Tibial artery (tissue), 4 donors: Measurements from ENCODE around the gene SMAD3.

Experiments
- DNase-seq, 2 donors: peaks; one replicate each; pipeline ENCODE4 v3.0.0-alpha.2; 2019
- H3K27ac ChIP-seq, 2 donors: fragments of 200-600 bp; sonication (generic) in 1 of 2; 1 replicate in 1 of 2; 2 replicates in 1 of 2; pipeline ENCODE4 v1.5.1; 2018 to 2019; ENCODE audit warnings: mild to moderate bottlenecking in 1 of 2
- H3K27me3 ChIP-seq, 2 donors: fragments of 200-600 bp; sonication (generic) in 1 of 2; one replicate each; pipeline versions ENCODE4 v1.5.1 to v1.6.0; 2016 to 2019
- H3K36me3 ChIP-seq, 3 donors: fragments of 200-600 bp; sonication (generic) in 2 of 3; one replicate each; pipeline ENCODE4 v1.5.1; 2016 to 2019; ENCODE audit warnings: mild to moderate bottlenecking in 2 of 3
- H3K4me1 ChIP-seq, 4 donors: fragments of 200-600 bp; sonication (generic) in 2 of 4; 1 replicate in 3 of 4; 2 replicates in 1 of 4; pipeline ENCODE4 v1.5.1; 2016 to 2019
- H3K4me3 ChIP-seq, 2 donors: fragments of 200-600 bp; sonication (generic) in 1 of 2; 1 replicate in 1 of 2; 2 replicates in 1 of 2; pipeline ENCODE4 v1.5.1; 2018 to 2019; ENCODE audit warnings: mild to moderate bottlenecking in 2 of 2
- H3K9me3 ChIP-seq, 3 donors: fragments of 200-600 bp; sonication (generic) in 1 of 3; one replicate each; pipeline ENCODE4 v1.5.1; 2016 to 2019
- intact Hi-C: fragments of 100-400 bp; cut with DNase I; formaldehyde crosslinking; loops from one replicate; pipeline ENCODE4 v1.15.0; 2023; ENCODE audit warnings: low total_unique reads
- TF ChIP-seq, protein P1 (sequence below), 2 experiments: fragments of 200-600 bp in 1 of 2; fragments of 450-650 bp in 1 of 2; IDR thresholded peaks; one replicate each; pipeline ENCODE4 v1.5.1; 2017 to 2019; ENCODE audit warnings: antibody characterized with exemption in 2 of 2, mild to moderate bottlenecking in 1 of 2, moderate library complexity in 1 of 2

Gene SMAD3

DNA sequence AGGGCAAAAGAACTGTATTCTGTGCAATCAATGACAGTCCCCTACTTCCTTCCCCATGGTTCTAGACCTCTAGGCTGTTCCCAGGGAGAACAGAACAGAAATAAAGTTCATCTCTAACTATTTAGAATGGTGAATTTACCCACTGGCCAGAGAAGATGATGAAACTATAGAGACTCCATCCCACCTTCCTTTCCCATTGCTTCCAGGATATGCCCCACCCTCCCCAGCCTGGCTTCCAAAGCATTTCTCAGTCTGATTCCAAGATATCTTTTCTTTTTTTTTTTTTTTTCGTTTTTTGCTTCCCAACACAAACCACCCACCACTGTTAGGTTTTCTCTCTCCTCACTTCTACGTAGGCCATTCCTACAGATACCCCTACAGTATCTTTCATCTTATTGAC is 25.1 kb upstream of the SMAD3 start:
- intact Hi-C loops: no loop called here
- no peaks in the 10 kb centered on the region for H3K27me3 ChIP-seq
- DNase-seq: no peak

DNA sequence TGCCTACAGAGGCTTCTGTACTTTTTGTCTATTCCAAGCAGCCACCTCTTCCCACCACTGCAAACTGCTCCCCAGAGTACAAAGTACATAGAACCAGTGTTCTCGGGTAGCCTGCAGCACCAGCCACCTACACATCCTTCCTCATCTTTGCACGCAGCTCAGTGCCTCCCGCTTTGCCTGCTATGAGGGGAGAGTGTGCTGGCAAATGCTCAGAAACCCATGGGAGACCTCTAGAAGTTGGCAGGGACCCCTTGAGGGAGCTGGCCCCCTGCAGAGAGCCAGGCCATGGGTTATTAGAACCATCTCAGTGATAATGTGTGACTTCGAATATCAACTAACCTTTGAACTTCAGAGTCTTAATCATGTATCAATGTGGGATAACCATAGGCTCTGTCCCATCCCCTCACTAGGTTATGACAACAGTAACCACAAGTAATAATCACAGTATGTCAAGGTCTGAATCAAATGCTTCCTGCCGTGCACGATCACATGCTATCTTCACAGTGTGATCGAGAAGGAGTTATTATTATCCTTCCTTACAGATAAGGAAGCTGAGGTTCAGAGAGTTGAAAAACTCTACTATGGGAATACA is 22.8 kb upstream of the SMAD3 start:
- DNase-seq: peak in 1 of 2 donors; percentile 44
- no peak overlapping the region for H3K27ac ChIP-seq

More for the DNA sequence above, 25.1 kb upstream of the SMAD3 start:
- H3K9me3 ChIP-seq: no peaks in the 10 kb centered on the region
- no peak overlapping the region for H3K27ac ChIP-seq
- peaks cover 0 to 24% (median 13%) of the 10 kb centered on the region in 4 donors for H3K4me1 ChIP-seq
- TF ChIP-seq, protein P1, sequence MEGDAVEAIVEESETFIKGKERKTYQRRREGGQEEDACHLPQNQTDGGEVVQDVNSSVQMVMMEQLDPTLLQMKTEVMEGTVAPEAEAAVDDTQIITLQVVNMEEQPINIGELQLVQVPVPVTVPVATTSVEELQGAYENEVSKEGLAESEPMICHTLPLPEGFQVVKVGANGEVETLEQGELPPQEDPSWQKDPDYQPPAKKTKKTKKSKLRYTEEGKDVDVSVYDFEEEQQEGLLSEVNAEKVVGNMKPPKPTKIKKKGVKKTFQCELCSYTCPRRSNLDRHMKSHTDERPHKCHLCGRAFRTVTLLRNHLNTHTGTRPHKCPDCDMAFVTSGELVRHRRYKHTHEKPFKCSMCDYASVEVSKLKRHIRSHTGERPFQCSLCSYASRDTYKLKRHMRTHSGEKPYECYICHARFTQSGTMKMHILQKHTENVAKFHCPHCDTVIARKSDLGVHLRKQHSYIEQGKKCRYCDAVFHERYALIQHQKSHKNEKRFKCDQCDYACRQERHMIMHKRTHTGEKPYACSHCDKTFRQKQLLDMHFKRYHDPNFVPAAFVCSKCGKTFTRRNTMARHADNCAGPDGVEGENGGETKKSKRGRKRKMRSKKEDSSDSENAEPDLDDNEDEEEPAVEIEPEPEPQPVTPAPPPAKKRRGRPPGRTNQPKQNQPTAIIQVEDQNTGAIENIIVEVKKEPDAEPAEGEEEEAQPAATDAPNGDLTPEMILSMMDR (IDR thresholded peaks at IDR 0.05): no peak
- H3K4me3 ChIP-seq: no peak overlapping the region
- no peaks in the 10 kb centered on the region for H3K36me3 ChIP-seq

DNA sequence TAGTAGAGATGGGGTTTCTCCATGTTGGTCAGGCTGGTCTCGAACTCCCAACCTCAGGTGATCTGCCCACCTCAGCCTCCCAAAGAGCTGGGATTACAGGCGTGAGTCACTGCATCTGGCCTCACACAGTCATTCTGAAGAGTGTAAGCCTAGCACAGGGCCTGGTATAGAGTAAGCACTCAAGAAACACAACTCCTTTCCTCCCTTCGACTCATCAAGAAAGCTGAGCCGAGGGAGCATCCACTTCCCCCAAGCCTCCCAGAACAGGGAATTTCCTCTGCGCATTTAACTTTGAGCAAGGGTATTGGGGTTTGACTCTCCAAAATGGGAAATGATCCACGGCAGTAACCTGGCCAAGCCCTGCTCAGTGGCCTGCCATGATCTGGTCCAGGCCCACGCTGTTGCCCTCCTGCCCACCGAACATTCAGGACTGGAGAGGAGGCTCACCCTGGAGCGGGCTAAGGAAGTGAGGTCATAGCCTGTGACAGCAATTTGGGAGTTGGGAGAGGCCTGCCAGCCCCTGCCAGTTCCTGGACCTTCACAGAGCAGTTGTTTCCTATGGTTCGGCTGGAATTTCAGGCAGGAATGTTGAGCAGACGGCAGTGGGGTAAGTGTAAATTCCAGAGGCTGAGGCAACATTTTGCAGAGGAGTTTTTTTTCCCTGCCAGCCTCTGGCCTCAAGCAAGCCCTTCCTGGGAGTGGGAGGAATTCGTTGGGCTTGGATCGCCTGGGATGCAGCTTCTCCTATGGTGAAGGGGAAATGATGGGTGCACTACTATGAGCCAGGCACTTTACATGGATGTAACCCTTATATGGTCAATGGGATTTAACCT is 21.2 kb upstream of the SMAD3 start:
- Histone ChIP-seq H3K27ac (peak overlapping the region; percentile 45 to 64), H3K27me3 (no peaks in the 10 kb centered on the region)

More for the DNA sequence above, 22.8 kb upstream of the SMAD3 start:
- Histone ChIP-seq H3K4me3 (no peak overlapping the region), H3K36me3 (no peaks in the 10 kb centered on the region), H3K27me3 (no peaks in the 10 kb centered on the region), H3K4me1 (peaks cover 0 to 31% (median 14%) of the 10 kb centered on the region in 4 donors), H3K9me3 (no peaks in the 10 kb centered on the region)
- TF ChIP-seq, protein P1 (IDR thresholded peaks at IDR 0.05): no peak
- intact Hi-C loops: no loop called here

DNA sequence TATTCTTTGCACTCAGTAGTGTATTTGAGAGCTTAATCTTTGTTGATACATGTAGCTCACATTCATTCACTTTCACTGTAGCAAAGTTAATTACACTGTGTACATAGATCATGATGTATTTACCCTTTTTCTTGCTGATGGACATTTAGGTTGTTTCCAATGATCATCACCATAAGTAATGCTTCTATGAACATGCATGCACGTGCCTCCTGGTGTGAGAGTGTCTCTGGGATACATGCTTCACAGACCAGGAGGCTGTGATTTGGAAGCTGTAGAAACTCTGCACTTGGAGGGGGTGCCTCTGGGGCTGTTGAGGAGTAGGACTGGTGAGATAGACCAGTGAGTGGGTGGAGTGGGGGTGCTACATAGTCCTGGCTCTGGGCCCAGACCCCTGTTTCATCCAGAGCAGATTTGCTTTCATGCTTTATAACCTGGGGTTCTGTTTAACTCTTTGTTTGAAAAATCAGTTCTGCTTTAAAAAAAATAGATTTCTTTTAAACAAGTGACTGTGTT is 18.2 kb upstream of the SMAD3 start:
- Histone ChIP-seq H3K36me3 (no peaks in the 10 kb centered on the region), H3K27ac (peak overlapping the region; percentile 85 to 86), H3K9me3 (no peaks in the 10 kb centered on the region), H3K4me1 (peaks cover 11 to 72% (median 50%) of the 10 kb centered on the region in 4 donors), H3K27me3 (no peaks in the 10 kb centered on the region), H3K4me3 (no peak overlapping the region)
- intact Hi-C loops: no loop called here
- peak in 1 of 2 donors; percentile 54 for DNase-seq
- TF ChIP-seq, protein P1 (IDR thresholded peaks at IDR 0.05): no peak

More for the DNA sequence above, 21.2 kb upstream of the SMAD3 start:
- peak; percentile 21 to 70 for DNase-seq
- TF ChIP-seq, protein P1 (IDR thresholded peaks at IDR 0.05): no peak
- H3K4me3 ChIP-seq: no peak overlapping the region
- H3K4me1 ChIP-seq: peaks cover 2 to 46% (median 28%) of the 10 kb centered on the region in 4 donors
- H3K9me3 ChIP-seq: no peaks in the 10 kb centered on the region
- H3K36me3 ChIP-seq: no peaks in the 10 kb centered on the region
- intact Hi-C loops: no loop called here

DNA sequence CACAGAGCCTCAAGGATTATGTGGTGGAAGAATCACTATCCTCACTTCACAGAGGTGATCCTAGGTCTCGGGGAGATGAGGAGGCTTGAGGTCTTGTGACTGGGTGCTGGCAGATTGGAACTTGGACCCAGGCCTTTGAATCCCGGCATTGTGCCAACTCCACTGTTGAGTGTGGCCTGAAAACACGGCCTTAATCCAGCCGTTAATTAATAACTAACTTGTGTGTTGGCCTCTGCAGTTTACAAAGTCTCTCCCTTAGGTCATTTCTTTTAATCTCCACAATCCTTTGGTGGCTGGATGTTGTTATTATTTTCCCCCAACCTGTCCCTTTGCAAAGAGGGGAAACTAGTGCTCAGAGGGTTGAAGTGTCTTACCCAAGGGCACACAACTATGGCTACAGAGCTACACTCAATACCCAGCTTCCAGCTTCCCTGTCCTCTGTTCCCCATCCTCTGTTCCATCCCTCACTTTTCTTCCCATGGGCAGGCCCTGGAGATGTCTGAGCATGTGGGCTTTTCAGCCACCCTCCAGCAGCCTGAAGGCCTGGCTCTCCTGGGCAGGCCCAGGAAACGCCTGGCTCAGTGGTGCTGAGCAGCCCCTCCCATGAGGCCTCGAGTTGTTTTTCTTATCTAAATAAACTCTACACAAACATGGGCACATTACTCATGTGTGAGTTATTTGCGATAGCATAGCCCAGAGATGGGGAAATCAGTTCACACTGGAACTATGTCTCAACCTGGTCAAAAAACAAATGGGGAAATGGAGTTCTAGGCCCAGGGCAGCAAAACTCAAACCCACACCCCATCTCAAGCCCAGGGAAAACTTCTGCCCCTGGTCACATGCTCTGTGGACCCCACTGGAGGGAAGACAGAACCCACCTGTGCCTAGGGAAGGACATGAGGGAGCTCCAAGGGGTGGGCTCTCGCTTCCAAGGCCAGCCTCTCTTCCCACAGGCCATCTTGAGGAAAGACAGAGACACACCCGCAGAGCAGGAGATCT is 16.8 kb upstream of the SMAD3 start:
- Histone ChIP-seq H3K36me3 (no peaks in the 10 kb centered on the region), H3K27me3 (no peaks in the 10 kb centered on the region), H3K4me1 (peaks cover 11 to 67% (median 49%) of the 10 kb centered on the region in 4 donors), H3K27ac (peak overlapping the region; percentile 85 to 86), H3K9me3 (no peaks in the 10 kb centered on the region), H3K4me3 (no peak overlapping the region)
- intact Hi-C loops: no loop called here
- TF ChIP-seq, protein P1 (IDR thresholded peaks at IDR 0.05): no peak
- peak; percentile 72 to 90 for DNase-seq
